Right lobe of liver (tissue), 6 donors: ENCODE data around the gene BLTP3A. TPM values are rescaled to one million over a fixed set of nuclear protein-coding genes. Genes with fewer than 3 reads are reported as not detected.
"Not testable (repeated sequence)": the region's sequence is repeated elsewhere in the genome, so short reads cannot be mapped to it uniquely, and the experiment has no call there.

ENCODE experiments used
- ATAC-seq, 4 donors: fragments of 200-7000 bp; cut with Tn5 transposase; one replicate each; pipeline ENCODE4 v1.9.1; 2020; ENCODE audit warnings: mild to moderate bottlenecking in 4 of 4, moderate library complexity in 4 of 4
- DNase-seq, 3 donors: peaks; one replicate each; pipeline ENCODE4 v3.0.0-alpha.2; 2020
- H3K27ac ChIP-seq, 3 donors: fragments of 200-600 bp; one replicate each; pipeline ENCODE4 v1.8.0; 2022
- H3K27me3 ChIP-seq, 2 donors: fragments of 200-600 bp; one replicate each; pipeline ENCODE4 v1.8.0; 2022
- H3K36me3 ChIP-seq, 4 donors: fragments of 200-600 bp; sonication (generic) in 1 of 4; one replicate each; pipeline versions ENCODE4 v1.5.1 to v1.8.0; 2017 to 2022; ENCODE audit warnings: control low read depth in 1 of 4
- H3K4me1 ChIP-seq, 4 donors: fragments of 200-600 bp; sonication (generic) in 1 of 4; one replicate each; pipeline versions ENCODE4 v1.5.1 to v1.8.0; 2017 to 2022; ENCODE audit warnings: control low read depth in 1 of 4
- H3K4me3 ChIP-seq, 3 donors: fragments of 200-600 bp; one replicate each; pipeline ENCODE4 v1.8.0; 2022
- H3K9me3 ChIP-seq, 4 donors: fragments of 200-600 bp; sonication (generic) in 1 of 4; one replicate each; pipeline versions ENCODE4 v1.5.1 to v1.8.0; 2017 to 2022; ENCODE audit warnings: control low read depth in 1 of 4
- CTCF ChIP-seq, 4 donors: fragments of 200-600 bp in 3 of 4; fragments of 450-650 bp in 1 of 4; IDR thresholded peaks; one replicate each; pipeline versions ENCODE4 v1.5.1 to v1.8.0; 2016 to 2022; ENCODE audit warnings: antibody characterized with exemption in 4 of 4, mild to moderate bottlenecking in 2 of 4
- POLR2A ChIP-seq: fragments of 450-650 bp; IDR thresholded peaks from one replicate; pipeline ENCODE4 v1.6.1; 2017; ENCODE audit warnings: antibody characterized with exemption, mild to moderate bottlenecking
- WGBS: methylation state at CpG from one replicate; pipeline ENCODE4 v1.1.6; 2018; ENCODE audit warnings: low coverage, low lambda C conversion rate; ENCODE audit not compliant: insufficient coverage; ENCODE audit errors: missing lambda C conversion rate; 5-methylcytosine and 5-hydroxymethylcytosine counted together
- intact Hi-C, 2 donors: fragments of 100-400 bp; cut with DNase I; formaldehyde crosslinking; loops; one replicate each; pipeline versions ENCODE4 v1.11.2 to v1.14.1; 2022
- total RNA-seq, 6 experiments: library from RNA; depleted of rRNA in 2 of 6; stranded (reverse); fragments of >200 nt in 2 of 6; fragmentation: NEBNext Ultra II Directional in 3 of 6; extraction: Animal tissue kit (Norgen Biotek cat#: 25700) in 3 of 6; gene quantifications; one replicate each; pipeline versions ENCODE4 v1.1.0 to v1.2.4, GENCODE V29; 2016 to 2023
- donor health status: DM: no; HTN: yes; CAD: no.
- donor health status: DM: no; HTN: no; CAD: no.
- donor health status: DM: no; HTN: no; CAD: no.
- donor health status: DM: no; HTN: yes; CAD: no.
- donor health status: DM: no; HTN: yes; CAD: no.

The BLTP3A gene
- total RNA-seq, 6 experiments from 2014 or later, result 5.1 to 9.2 (median 7.8) TPM

GRCh38 chr6:34772940-34773339 is 18.9 kb upstream of the BLTP3A start:
- Histone ChIP-seq H3K9me3 (no peaks in the 10 kb centered on the region), H3K36me3 (peaks cover 0 to 63% (median 22%) of the 10 kb centered on the region in 4 donors), H3K27ac (no peak overlapping the region), H3K4me1 (no peaks in the 10 kb centered on the region), H3K27me3 (no peaks in the 10 kb centered on the region), H3K4me3 (no peak overlapping the region)
- WGBS, result 81% methylated on average over 4 of the region's 4 CpGs
- TF ChIP-seq POLR2A (no peak), CTCF (IDR thresholded peaks at IDR 0.05) (no peak)
- intact Hi-C loops, result no loop called here
- peak in 2 of 4 donors; percentile 36 to 43 for ATAC-seq
- DNase-seq, result no peak

- DNase-seq (no peak), ATAC-seq (peak in 1 of 4 donors; percentile 30)
- no peaks in the 10 kb centered on the region for H3K4me1 ChIP-seq
- intact Hi-C loops, result no loop called here
- WGBS, result 68% methylated on average over 4 of the region's 4 CpGs
- H3K27ac ChIP-seq, result peak overlapping the region in 1 of 3 donors; percentile 28
- H3K36me3 ChIP-seq, result peaks cover 0 to 53% (median 13%) of the 10 kb centered on the region in 4 donors
- no peak for TF ChIP-seq POLR2A
- no peak for TF ChIP-seq CTCF (IDR thresholded peaks at IDR 0.05)
- no peaks in the 10 kb centered on the region for H3K27me3 ChIP-seq
- H3K9me3 ChIP-seq, result no peaks in the 10 kb centered on the region
- H3K4me3 ChIP-seq, result no peak overlapping the region
These were observed 18.0 kb upstream of the BLTP3A start for GRCh38 chr6:34773916-34774315.

GRCh38 chr6:34774967-34775366 is 16.9 kb upstream of the BLTP3A start:
- Histone ChIP-seq H3K27ac (no peak overlapping the region), H3K36me3 (peaks cover 0 to 42% (median 10%) of the 10 kb centered on the region in 4 donors), H3K4me1 (no peaks in the 10 kb centered on the region), H3K4me3 (no peak overlapping the region), H3K27me3 (no peaks in the 10 kb centered on the region), H3K9me3 (no peaks in the 10 kb centered on the region)
- TF ChIP-seq CTCF (IDR thresholded peaks at IDR 0.05), result no peak
- no peak for TF ChIP-seq POLR2A
- intact Hi-C loops, result no loop called here
- DNase-seq (no peak), ATAC-seq (no peak)
- 85% methylated on average over 2 of the region's 2 CpGs for WGBS

GRCh38 chr6:34785375-34785774 is 6.5 kb upstream of the BLTP3A start:
- H3K27me3 ChIP-seq, ATAC-seq, H3K27ac ChIP-seq, H3K36me3 ChIP-seq, intact Hi-C loops, H3K4me3 ChIP-seq, H3K4me1 ChIP-seq, H3K9me3 ChIP-seq, DNase-seq: not testable (repeated sequence)
- 100% methylated on average over 3 of the region's 9 CpGs for WGBS

- H3K27ac ChIP-seq, DNase-seq, H3K4me3 ChIP-seq, H3K4me1 ChIP-seq, H3K9me3 ChIP-seq, H3K36me3 ChIP-seq, H3K27me3 ChIP-seq, ATAC-seq, intact Hi-C loops: not testable (repeated sequence)
- 40% methylated on average over 2 of the region's 2 CpGs for WGBS
These were observed 4.7 kb upstream of the BLTP3A start for GRCh38 chr6:34787152-34787551.

GRCh38 chr6:34788111-34788510 is 3.8 kb upstream of the BLTP3A start:
- no peak for ATAC-seq
- WGBS, result 91% methylated on average over 5 of the region's 5 CpGs

More at GRCh38 chr6:34788111-34788510, 3.8 kb upstream of the BLTP3A start:
- no peaks in the 10 kb centered on the region for H3K9me3 ChIP-seq
- H3K27me3 ChIP-seq, result no peaks in the 10 kb centered on the region
- H3K27ac ChIP-seq, result no peak overlapping the region
- peaks cover 0 to 1% (median under 1%) of the 10 kb centered on the region in 4 donors for H3K4me1 ChIP-seq
- DNase-seq, result no peak
- intact Hi-C loops, result no loop called here
- TF ChIP-seq POLR2A (no peak), CTCF (IDR thresholded peaks at IDR 0.05) (no peak)
- no peaks in the 10 kb centered on the region for H3K36me3 ChIP-seq
- no peak overlapping the region for H3K4me3 ChIP-seq
